HG02798 (cell line): Measurements from ENCODE around the gene LAYN.
A peak's percentile ranks its signal among the peaks of the same experiment; 100 is the strongest.

ENCODE experiments used
- ATAC-seq: cut with Tn5 transposase; IDR thresholded peaks from one replicate; pipeline ENCODE4 v1.9.1; 2021; ENCODE audit warnings: mild to moderate bottlenecking; ENCODE audit not compliant: unreplicated experiment, poor library complexity

Gene LAYN

DNA sequence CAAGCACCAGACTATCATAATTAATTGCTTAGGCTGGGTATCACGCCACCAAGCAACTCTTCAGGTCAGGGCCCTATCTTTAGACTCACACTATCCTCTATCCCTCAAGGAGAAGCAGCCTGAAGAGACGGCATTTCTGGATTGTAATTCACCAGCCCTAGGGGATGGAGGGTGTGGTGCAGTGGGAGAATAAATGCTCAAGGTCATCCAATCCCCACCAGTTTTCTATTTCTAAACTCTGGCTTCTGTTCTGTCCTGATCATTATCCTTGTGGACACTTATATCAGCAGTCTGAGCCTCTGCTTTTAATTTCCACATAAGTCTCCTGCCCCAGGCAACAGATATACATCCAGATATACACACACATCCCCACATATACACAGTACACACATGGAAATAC is 48.6 kb downstream of the LAYN start:
- no peak for ATAC-seq

- ATAC-seq, result no peak
These were observed 49.5 kb downstream of the LAYN start for GRCh38 chr11:111589886-111590499.

GRCh38 chr11:111591187-111591960 is 50.9 kb downstream of the LAYN start:
- ATAC-seq, result no peak

GRCh38 chr11:111592491-111592890 is 52.0 kb downstream of the LAYN start:
- ATAC-seq, result no peak

DNA sequence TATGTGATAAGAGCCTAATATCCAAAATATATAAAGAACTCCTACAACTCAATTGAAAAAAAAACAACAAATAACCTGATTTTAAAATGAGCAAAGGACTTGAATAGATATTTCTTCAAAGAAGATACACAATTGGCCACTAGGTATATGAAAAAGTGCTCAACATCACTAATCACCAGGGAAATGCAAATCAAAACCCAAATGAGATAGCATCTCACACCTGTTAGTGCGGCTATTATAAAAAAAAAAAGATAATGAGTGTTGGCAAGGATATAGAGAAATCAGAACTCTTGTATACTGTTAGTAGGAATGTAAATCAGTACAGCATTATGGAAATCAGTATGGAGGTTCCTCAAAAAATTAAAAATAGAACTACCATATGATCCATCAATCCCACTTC is 55.8 kb downstream of the LAYN start:
- ATAC-seq, result no peak

GRCh38 chr11:111598148-111598547 is 57.6 kb downstream of the LAYN start:
- ATAC-seq, result no peak

DNA sequence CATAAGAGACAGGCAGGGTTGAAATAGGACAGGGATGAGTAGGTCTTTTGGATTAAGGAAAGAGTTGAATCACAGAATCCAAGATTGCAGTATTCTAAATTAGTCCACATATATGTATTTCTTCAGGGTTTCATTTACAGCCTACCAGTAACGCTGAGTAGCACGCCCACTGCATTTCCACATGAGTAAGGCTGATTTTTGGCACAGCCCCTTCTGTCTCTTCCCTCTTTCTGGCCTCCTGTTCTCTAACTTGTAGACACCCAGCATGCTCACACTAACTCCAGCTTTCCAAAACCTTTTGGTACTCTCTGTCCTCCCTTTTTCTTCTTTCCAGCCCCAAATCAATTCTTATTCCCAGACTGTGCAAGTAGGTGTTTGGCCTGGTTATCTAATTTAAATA is 58.0 kb downstream of the LAYN start:
- no peak for ATAC-seq

GRCh38 chr11:111601636-111601978 is 61.1 kb downstream of the LAYN start:
- no peak for ATAC-seq

- peak; percentile 90 for ATAC-seq
These were observed 61.7 kb downstream of the LAYN start, which contains the start of gene SIK2 for GRCh38 chr11:111601979-111602864. SIK2 (plus strand) TSS chr11:111602449; CDS start chr11:111602564, 115 bp downstream.

DNA sequence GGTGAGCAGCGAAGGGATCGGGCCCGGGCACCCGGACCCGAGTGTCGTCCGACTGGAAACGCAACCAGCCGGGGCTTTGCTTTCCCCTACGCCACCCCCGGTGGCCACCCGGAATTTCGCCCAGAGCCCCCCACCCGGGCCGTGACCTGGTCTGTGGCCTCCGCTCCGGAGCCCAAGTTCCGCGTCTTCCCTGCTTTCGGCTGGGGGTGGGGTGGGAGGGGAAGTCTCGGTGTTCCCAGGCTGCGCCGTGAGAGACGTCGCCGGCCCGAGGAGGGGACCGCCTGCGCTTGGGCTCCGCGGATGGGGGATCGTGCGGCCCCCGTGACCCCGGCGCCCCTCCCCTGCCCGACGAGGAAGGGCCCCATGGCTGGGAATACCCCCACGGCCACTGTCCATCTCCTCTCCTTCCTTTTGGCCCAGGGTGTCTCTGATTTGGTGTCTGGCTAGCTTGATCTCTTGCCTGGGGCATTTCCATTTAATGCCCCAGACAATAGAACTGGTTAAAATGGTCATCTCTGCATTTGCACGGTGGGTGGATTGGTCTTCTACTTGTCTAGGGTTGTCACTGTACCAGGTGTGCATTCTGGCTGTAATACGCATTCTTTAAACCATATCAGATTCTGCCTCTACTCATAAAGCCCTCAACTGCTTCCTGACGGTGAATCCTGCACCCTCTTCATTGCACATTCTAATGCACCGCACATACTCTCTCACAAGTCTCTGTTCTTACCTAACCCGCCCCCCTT is 62.5 kb downstream of the LAYN start:
- peak; percentile 0 for ATAC-seq

GRCh38 chr11:111603611-111604130 is 63.2 kb downstream of the LAYN start:
- no peak for ATAC-seq

- no peak for ATAC-seq
These were observed 64.0 kb downstream of the LAYN start for GRCh38 chr11:111604392-111605009.

- no peak for ATAC-seq
These were observed 65.2 kb downstream of the LAYN start for GRCh38 chr11:111605681-111606080.

DNA sequence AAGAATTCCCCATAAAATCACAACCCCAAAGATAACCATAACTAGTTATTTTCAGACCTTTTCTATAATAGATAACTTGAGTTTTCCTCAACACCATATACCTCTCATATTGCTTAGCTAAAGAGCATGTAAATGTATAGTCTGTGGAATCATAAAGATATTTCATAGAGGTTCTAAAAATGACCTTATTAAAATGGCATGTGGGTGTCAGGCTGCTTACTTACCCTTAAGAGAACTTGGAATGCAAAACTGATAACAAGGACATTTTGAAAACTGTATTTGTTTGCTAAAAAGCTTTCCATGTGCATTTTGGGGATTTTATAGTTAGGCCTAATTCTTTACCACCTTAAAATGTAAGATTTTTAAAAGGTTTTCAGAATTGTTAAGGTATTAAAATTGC is 66.5 kb downstream of the LAYN start:
- ATAC-seq, result no peak

GRCh38 chr11:111607751-111608150 is 67.2 kb downstream of the LAYN start:
- no peak for ATAC-seq
